Endothelial cell of umbilical vein (primary cell): ENCODE measurements around the gene HAUS3. TPM values are rescaled to one million over a fixed set of nuclear protein-coding genes. Genes with fewer than 3 reads are reported as not detected.

Experiments used
- BruUV-seq: library from RNA; stranded (reverse); fragments of 400-500 nt; replicated peaks from 2 replicates; lab custom pipeline; 2021; lab: Mats Ljungman, UMichigan
- CTCF ChIA-PET: fragments of 300-600, 350-600 bp; sonication (Branson Sonifier 250); formaldehyde crosslinking; loops from one replicate; lab custom pipeline; 2021; ENCODE audit warnings: antibody characterized with exemption, inconsistent platforms; lab: Charles Lee
- POLR2A ChIA-PET: fragments of 300-600, 350-600 bp; sonication (Branson Sonifier 250); formaldehyde crosslinking; loops from one replicate; lab custom pipeline; 2021; ENCODE audit warnings: antibody characterized with exemption, inconsistent platforms; lab: Charles Lee
- DNase-seq: peaks from one replicate; pipeline ENCODE4 v3.0.0-alpha.2; 2011; ENCODE audit warnings: low read depth, low spot score
- FAIRE-seq: peaks from 2 replicates; lab custom pipeline; 2011; peaks lifted over from hg19 to GRCh38; lab: Jason Lieb, UNC
- H2AFZ ChIP-seq: 2 replicates; pipeline ENCODE4 v1.6.0; 2012; ENCODE audit warnings: low read depth, low read length, control low read depth, inconsistent platforms
- H3K27ac ChIP-seq: 2 replicates; pipeline ENCODE4 v1.5.1; 2011; ENCODE audit warnings: low read depth, mild to moderate bottlenecking, control low read depth, low read length, moderate library complexity; ENCODE audit not compliant: insufficient read depth
- H3K27me3 ChIP-seq, 2 experiments: 2 replicates each; pipeline versions ENCODE4 v1.6.0 to v1.6.1; 2011; ENCODE audit warnings: low read length in 2 of 2, mixed read lengths in 1 of 2; ENCODE audit not compliant: control insufficient read depth in 2 of 2, insufficient read depth in 2 of 2
- H3K36me3 ChIP-seq, 2 experiments: 2 replicates in 1 of 2; 3 replicates in 1 of 2; pipeline ENCODE4 v1.5.1; 2011; ENCODE audit warnings: low read length in 2 of 2, mild to moderate bottlenecking in 1 of 2, moderate library complexity in 1 of 2; ENCODE audit not compliant: control insufficient read depth in 2 of 2, insufficient read depth in 2 of 2; ENCODE audit errors: extremely low read depth in 1 of 2
- H3K4me1 ChIP-seq: 3 replicates; pipeline ENCODE4 v1.5.1; 2011; ENCODE audit warnings: mild to moderate bottlenecking, low read length; ENCODE audit not compliant: control insufficient read depth, insufficient read depth; ENCODE audit errors: extremely low read depth
- H3K4me2 ChIP-seq: 2 replicates; pipeline ENCODE4 v1.6.1; 2011; ENCODE audit warnings: low read length, control low read depth, mixed read lengths; ENCODE audit not compliant: insufficient read depth
- H3K4me3 ChIP-seq, 3 experiments: fragments of 200-600 bp in 1 of 3; sonication (generic), shearing (Covaris generic) in 1 of 3; replicated peaks in 1 of 3; 2 replicates each; pipeline ENCODE4 v1.5.1; 2011 to 2016; ENCODE audit warnings: control low read depth in 3 of 3, low read length in 3 of 3, mild to moderate bottlenecking in 2 of 3, inconsistent platforms in 1 of 3, low read depth in 1 of 3, moderate library complexity in 1 of 3; ENCODE audit not compliant: insufficient read depth in 1 of 3
- H3K79me2 ChIP-seq: 2 replicates; pipeline ENCODE4 v1.6.0; 2012; ENCODE audit warnings: low read length, inconsistent platforms; ENCODE audit not compliant: control insufficient read depth, insufficient read depth
- H3K9ac ChIP-seq: replicated peaks from 2 replicates; pipeline ENCODE3; 2011; ENCODE audit warnings: low read length, control low read depth; ENCODE audit not compliant: insufficient read depth; ENCODE audit errors: extremely low read depth
- H3K9me1 ChIP-seq: replicated peaks from 3 replicates; pipeline ENCODE4 v1.6.0; 2011; ENCODE audit warnings: mild to moderate bottlenecking, low read length; ENCODE audit not compliant: control insufficient read depth, insufficient read depth; ENCODE audit errors: extremely low read depth
- H3K9me3 ChIP-seq: replicated peaks from 2 replicates; pipeline ENCODE4 v1.5.1; 2012; ENCODE audit warnings: low read length, inconsistent platforms; ENCODE audit not compliant: control insufficient read depth, insufficient read depth
- H4K20me1 ChIP-seq: replicated peaks from 2 replicates; pipeline ENCODE3; 2011; ENCODE audit warnings: mild to moderate bottlenecking, low read length; ENCODE audit not compliant: control insufficient read depth, insufficient read depth; ENCODE audit errors: extremely low read depth
- EZH2 ChIP-seq: IDR thresholded peaks from 2 replicates; pipeline ENCODE4 v1.6.1; 2012; ENCODE audit warnings: borderline replicate concordance, low read depth, mild to moderate bottlenecking, moderate library complexity, low read length, inconsistent platforms; ENCODE audit not compliant: severe bottlenecking
- FOS ChIP-seq: IDR thresholded peaks from 2 replicates; pipeline ENCODE4 v1.6.1; 2011; ENCODE audit warnings: mild to moderate bottlenecking, low read length, moderate library complexity, borderline replicate concordance; ENCODE audit not compliant: insufficient read depth
- GATA2 ChIP-seq: IDR thresholded peaks from 2 replicates; pipeline ENCODE4 v1.7.0; 2011; ENCODE audit warnings: low read depth, mild to moderate bottlenecking, moderate library complexity, mixed read lengths, low read length; ENCODE audit not compliant: insufficient read length, insufficient read depth
- MYC ChIP-seq: IDR thresholded peaks from one replicate; pipeline ENCODE4 v1.6.1; 2011; ENCODE audit warnings: mild to moderate bottlenecking, low read depth, low read length
- POLR2A ChIP-seq: IDR thresholded peaks from 2 replicates; pipeline ENCODE4 v1.6.1; 2012; ENCODE audit warnings: low read depth, mild to moderate bottlenecking, control low read depth, low read length
- POLR2AphosphoS5 ChIP-seq: IDR thresholded peaks from 2 replicates; pipeline ENCODE4 v1.6.1; 2012; ENCODE audit warnings: low read depth, mild to moderate bottlenecking, control low read depth, low read length, moderate library complexity; ENCODE audit not compliant: insufficient read depth
- dilution Hi-C: fragments of 300-500 bp; cut with MboI; formaldehyde crosslinking; loops from one replicate; pipeline ENCODE4 v1.15.0; 2019; ENCODE audit warnings: low sequenced_read_pairs; ENCODE audit not compliant: extremely low pct_ligation_motif_present
- intact Hi-C: fragments of 100-400 bp; cut with micrococcal nuclease; formaldehyde crosslinking; loops from one replicate; pipeline ENCODE4 v1.10.0; 2022
- polyA plus RNA-seq, 4 experiments: library from polyadenylated mRNA; depleted of rRNA in 3 of 4; stranded (reverse) in 3 of 4; unstranded in 1 of 4; fragments of >200 nt; gene quantifications; 2 replicates each; pipeline versions ENCODE4 v1.2.1 to v1.2.3, GENCODE V29; 2011 to 2012; ENCODE audit warnings: missing spikeins in 1 of 4
- total RNA-seq: library from RNA; stranded (reverse); gene quantifications from 2 replicates; pipeline ENCODE4 v1.2.3, GENCODE V29; 2021
- TF ChIP-seq, protein P1 (sequence below): IDR thresholded peaks from 2 replicates; pipeline ENCODE4 v1.6.1; 2011; ENCODE audit not compliant: insufficient read depth, insufficient read length
- TF ChIP-seq, protein P2 (sequence below), 2 donors: IDR thresholded peaks; 1 replicate in 1 of 2; 2 replicates in 1 of 2; pipeline ENCODE4 v1.5.1; 2011; ENCODE audit warnings: low read length in 2 of 2, mild to moderate bottlenecking in 2 of 2, moderate library complexity in 2 of 2, control low read depth in 1 of 2, inconsistent platforms in 1 of 2, low read depth in 1 of 2; ENCODE audit not compliant: insufficient read depth in 1 of 2; ENCODE audit errors: extremely low read depth in 1 of 2

Gene HAUS3
- total and polyA plus RNA-seq, 2 donors (not counting 3 experiments of a cell fraction or from before 2014, with no cell fraction given) = 4.4 to 15.9 TPM

DNA sequence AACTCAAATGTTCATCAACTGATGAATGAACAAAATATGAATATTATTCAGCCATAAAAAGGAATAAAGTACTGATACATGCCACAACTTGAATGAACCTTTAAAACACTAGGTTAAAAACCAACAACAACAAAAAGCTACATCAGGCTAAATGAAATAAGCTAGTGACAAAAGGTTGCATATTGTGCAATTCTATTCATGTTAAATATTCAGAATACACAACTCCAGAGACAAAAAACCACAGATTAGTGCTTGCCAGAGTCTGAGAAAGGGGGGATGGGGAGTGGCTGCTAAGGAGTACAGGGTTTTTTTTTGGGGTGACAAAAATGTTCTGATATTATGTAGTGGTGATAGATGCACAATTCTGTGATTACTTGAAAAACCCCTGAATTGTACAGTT lies 58.5 kb downstream of the HAUS3 start:
- dilution Hi-C loops (no loop called here), intact Hi-C loops (no loop called here)
- Histone ChIP-seq H4K20me1 (no peaks in the 10 kb centered on the region), H3K79me2 (no peaks in the 10 kb centered on the region), H3K9me3 (no peaks in the 10 kb centered on the region), H3K27me3 (no peaks in the 10 kb centered on the region), H3K36me3 (no peaks in the 10 kb centered on the region), H3K4me1 (no peaks in the 10 kb centered on the region), H3K9ac (no peak overlapping the region), H3K27ac (no peak overlapping the region), H3K4me2 (no peak overlapping the region), H3K9me1 (no peaks in the 10 kb centered on the region), H2AFZ (no peak overlapping the region), H3K4me3 (no peak overlapping the region)
- TF ChIP-seq POLR2A (no peak), POLR2AphosphoS5 (no peak), EZH2 (no peak), FOS (no peak), MYC (no peak), GATA2 (no peak)
- TF ChIP-seq, protein P1, sequence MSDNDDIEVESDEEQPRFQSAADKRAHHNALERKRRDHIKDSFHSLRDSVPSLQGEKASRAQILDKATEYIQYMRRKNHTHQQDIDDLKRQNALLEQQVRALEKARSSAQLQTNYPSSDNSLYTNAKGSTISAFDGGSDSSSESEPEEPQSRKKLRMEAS = no peak
- TF ChIP-seq, protein P2, sequence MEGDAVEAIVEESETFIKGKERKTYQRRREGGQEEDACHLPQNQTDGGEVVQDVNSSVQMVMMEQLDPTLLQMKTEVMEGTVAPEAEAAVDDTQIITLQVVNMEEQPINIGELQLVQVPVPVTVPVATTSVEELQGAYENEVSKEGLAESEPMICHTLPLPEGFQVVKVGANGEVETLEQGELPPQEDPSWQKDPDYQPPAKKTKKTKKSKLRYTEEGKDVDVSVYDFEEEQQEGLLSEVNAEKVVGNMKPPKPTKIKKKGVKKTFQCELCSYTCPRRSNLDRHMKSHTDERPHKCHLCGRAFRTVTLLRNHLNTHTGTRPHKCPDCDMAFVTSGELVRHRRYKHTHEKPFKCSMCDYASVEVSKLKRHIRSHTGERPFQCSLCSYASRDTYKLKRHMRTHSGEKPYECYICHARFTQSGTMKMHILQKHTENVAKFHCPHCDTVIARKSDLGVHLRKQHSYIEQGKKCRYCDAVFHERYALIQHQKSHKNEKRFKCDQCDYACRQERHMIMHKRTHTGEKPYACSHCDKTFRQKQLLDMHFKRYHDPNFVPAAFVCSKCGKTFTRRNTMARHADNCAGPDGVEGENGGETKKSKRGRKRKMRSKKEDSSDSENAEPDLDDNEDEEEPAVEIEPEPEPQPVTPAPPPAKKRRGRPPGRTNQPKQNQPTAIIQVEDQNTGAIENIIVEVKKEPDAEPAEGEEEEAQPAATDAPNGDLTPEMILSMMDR (IDR thresholded peaks at IDR 0.05; ENCODE audit: extremely low read depth in 1 of 2, insufficient read depth in 1 of 2, low read depth in 1 of 2, low read length in 2 of 2) = no peak
- DNase-seq (no peak), FAIRE-seq (no peak)
- CTCF ChIA-PET = interaction anchor here (1.1 kb wide), 1 partner anchor 14 kb away, joined by 3 read pairs; no protein-coding TSS in a partner anchor
- no TSS peak for BruUV-seq
- POLR2A ChIA-PET = no interaction called here
